HepG2 (cell line): ENCODE measurements around the gene KIAA0232. TPM values are rescaled to one million over a fixed set of nuclear protein-coding genes. Genes with fewer than 3 reads are reported as not detected.

Experiments
- FUBP1 ChIP-seq: sonication (generic); formaldehyde crosslinking; IDR thresholded peaks from 2 replicates; pipeline ENCODE4 v1.5.1; 2020; ENCODE audit warnings: missing genetic modification reagents, mild to moderate bottlenecking, borderline replicate concordance
- GLI4 ChIP-seq: sonication (generic); formaldehyde crosslinking; IDR thresholded peaks from 2 replicates; pipeline ENCODE4 v1.5.1; 2020; ENCODE audit warnings: missing genetic modification reagents, mild to moderate bottlenecking, moderate library complexity, borderline replicate concordance
- GLMP ChIP-seq: sonication (generic); formaldehyde crosslinking; IDR thresholded peaks from 2 replicates; pipeline ENCODE4 v1.9.0; 2021; ENCODE audit warnings: missing genetic modification reagents, mild to moderate bottlenecking, borderline replicate concordance
- GTF3A ChIP-seq: sonication (generic); formaldehyde crosslinking; conservative IDR thresholded peaks from 2 replicates; pipeline ENCODE4 v1.4.0; 2020; ENCODE audit warnings: mild to moderate bottlenecking, missing genetic modification reagents
- ZBTB4 ChIP-seq: sonication (generic); formaldehyde crosslinking; IDR thresholded peaks from 2 replicates; pipeline ENCODE4 v1.4.0; 2020; ENCODE audit warnings: missing genetic modification reagents, mild to moderate bottlenecking, borderline replicate concordance
- ZBTB46 ChIP-seq: sonication (generic); formaldehyde crosslinking; IDR thresholded peaks from 2 replicates; pipeline ENCODE4 v1.4.0; 2020; ENCODE audit warnings: mild to moderate bottlenecking, missing genetic modification reagents, borderline replicate concordance
- ZMAT5 ChIP-seq: sonication (generic); formaldehyde crosslinking; IDR thresholded peaks from 2 replicates; pipeline ENCODE4 v1.5.0; 2020; ENCODE audit warnings: mild to moderate bottlenecking, low read depth, missing genetic modification reagents, borderline replicate concordance
- ZNF317 ChIP-seq: sonication (generic); formaldehyde crosslinking; IDR thresholded peaks from 2 replicates; pipeline ENCODE4 v1.5.0; 2020; ENCODE audit warnings: mild to moderate bottlenecking, missing genetic modification reagents
- ZNF530 ChIP-seq: sonication (generic); formaldehyde crosslinking; IDR thresholded peaks from 2 replicates; pipeline ENCODE4 v1.5.0; 2020; ENCODE audit warnings: low read depth, mild to moderate bottlenecking, missing genetic modification reagents
- ZNF724P ChIP-seq: sonication (generic); formaldehyde crosslinking; IDR thresholded peaks from 2 replicates; pipeline ENCODE4 v1.8.0; 2022; ENCODE audit warnings: missing genetic modification reagents, borderline replicate concordance
- ZSCAN30 ChIP-seq: sonication (generic); formaldehyde crosslinking; IDR thresholded peaks from 2 replicates; pipeline ENCODE4 v1.5.0; 2020; ENCODE audit warnings: mild to moderate bottlenecking, missing genetic modification reagents
- polyA plus RNA-seq, 8 experiments: library from polyadenylated mRNA; depleted of rRNA in 3 of 8; stranded (reverse) in 7 of 8; unstranded in 1 of 8; fragments of >200 nt; fragmentation: Illumina TruSeq in 4 of 8; extraction: Trizol in 4 of 8; gene quantifications; 2 replicates each; pipeline versions ENCODE4 v1.2.1 to v1.2.3, GENCODE V29; 2011 to 2016; ENCODE audit warnings: low read depth in 4 of 8, missing spikeins in 1 of 8, mixed read lengths in 1 of 8; ENCODE audit not compliant: insufficient read depth in 1 of 8
- total RNA-seq, 5 experiments: library from RNA; depleted of rRNA; stranded (reverse); fragments of >200 nt; fragmentation: Illumina TruSeq; extraction: Trizol; gene quantifications; 2 replicates each; pipeline ENCODE4 v1.2.3, GENCODE V29; 2016; ENCODE audit warnings: low read depth in 1 of 5

The KIAA0232 gene
- total and polyA plus RNA-seq, 2 of the 13 experiments (the other 11 are each of a cell fraction or from before 2014, with no cell fraction given): 7.8 to 17.1 TPM

GRCh38 chr4:6733358-6734164 is 49.0 kb upstream of the KIAA0232 start (continued):
- TF ChIP-seq ZNF317 (CRISPR knock-in tag) (0 out of 2 replicates have a peak, but pooled peaks have one; percentile 38), ZSCAN30 (CRISPR knock-in tag) (no peak), ZNF724P (no peak), ZBTB4 (CRISPR knock-in tag) (no peak; the same call in 1 of the 2 replicates), ZBTB46 (CRISPR knock-in tag) (0 out of 2 replicates have a peak, but pooled peaks have one; percentile 82), GLI4 (0 out of 2 replicates have a peak, but pooled peaks have one; percentile 67), ZMAT5 (no peak), ZNF530 (no peak), FUBP1 (CRISPR knock-in tag) (no peak), GTF3A (peak; percentile 71; the same call in 1 of the 2 replicates), GLMP (CRISPR knock-in tag) (no peak)
